GM12878 (cell line): Measurements from ENCODE around the gene SARM1. TPM values are rescaled to one million over a fixed set of nuclear protein-coding genes. Genes with fewer than 3 reads are reported as not detected.

Source experiments
- ATAC-seq: fragments of 200-7000 bp; cut with Tn5 transposase; 3 replicates; pipeline ENCODE4 v1.9.1; 2020; ENCODE audit warnings: mild to moderate bottlenecking, moderate library complexity
- BruUV-seq: library from RNA; stranded (reverse); fragments of 400-500 nt; replicated peaks from 2 replicates; lab custom pipeline; 2021; lab: Mats Ljungman, UMichigan
- CTCF ChIA-PET: fragments of 300-600 bp; sonication (Branson Sonifier 250); formaldehyde crosslinking; extraction: SDS; loops from one replicate; lab custom pipeline; 2021; ENCODE audit warnings: inconsistent platforms; lab: Yijun Ruan, JAX
- POLR2A ChIA-PET: fragments of 350-600 bp; formaldehyde crosslinking; extraction: SDS; loops from one replicate; lab custom pipeline; 2021; ENCODE audit warnings: inconsistent platforms; lab: Charles Lee
- RAD21 ChIA-PET: fragments of 300-600 bp; sonication (Branson Sonifier 250); formaldehyde crosslinking; loops from one replicate; lab custom pipeline; 2023; ENCODE audit warnings: antibody characterized with exemption; ENCODE audit not compliant: unreplicated experiment; lab: Charles Lee
- SMC1A ChIA-PET: fragments of 300-600 bp; sonication (Branson Sonifier 250); formaldehyde crosslinking; loops from one replicate; lab custom pipeline; 2023; ENCODE audit not compliant: unreplicated experiment, uncharacterized antibody; lab: Charles Lee
- DNase-seq: peaks from one replicate; pipeline ENCODE4 v3.0.0-alpha.2; 2011; ENCODE audit warnings: low read depth, low spot score
- FAIRE-seq: peaks from 3 replicates; lab custom pipeline; 2011; peaks lifted over from hg19 to GRCh38; lab: Jason Lieb, UNC
- H2AFZ ChIP-seq: 2 replicates; pipeline ENCODE4 v1.6.0; 2011; ENCODE audit warnings: low read depth, low read length, control low read depth; ENCODE audit not compliant: control insufficient read depth
- H3K27ac ChIP-seq: 2 replicates; pipeline ENCODE4 v1.5.1; 2011; ENCODE audit warnings: control low read depth; ENCODE audit not compliant: control insufficient read depth, insufficient read depth
- H3K27me3 ChIP-seq, 2 experiments: replicated peaks in 1 of 2; 2 replicates each; pipeline versions ENCODE4 v1.6.0 to v1.6.1; 2011; ENCODE audit warnings: low read length in 1 of 2; ENCODE audit not compliant: control insufficient read depth in 2 of 2, insufficient read depth in 2 of 2
- H3K36me3 ChIP-seq, 2 experiments: 2 replicates each; pipeline ENCODE4 v1.5.1; 2011; ENCODE audit warnings: low read length in 1 of 2; ENCODE audit not compliant: control insufficient read depth in 2 of 2, insufficient read depth in 2 of 2
- H3K4me1 ChIP-seq: 2 replicates; pipeline ENCODE4 v1.6.1; 2011; ENCODE audit warnings: mild to moderate bottlenecking, low read length, moderate library complexity, mixed read lengths; ENCODE audit not compliant: control insufficient read depth, insufficient read depth
- H3K4me2 ChIP-seq: 2 replicates; pipeline ENCODE4 v1.6.0; 2011; ENCODE audit warnings: control low read depth; ENCODE audit not compliant: control insufficient read depth, insufficient read depth
- H3K4me3 ChIP-seq: fragments of 200-600 bp; sonication (generic); 2 replicates; pipeline ENCODE4 v1.5.1; 2016
- H3K79me2 ChIP-seq: 2 replicates; pipeline ENCODE4 v1.6.0; 2011; ENCODE audit warnings: low read length; ENCODE audit not compliant: control insufficient read depth, insufficient read depth
- H3K9ac ChIP-seq: 2 replicates; pipeline ENCODE4 v1.8.0; 2011; ENCODE audit warnings: low read length, control low read depth, mixed read lengths; ENCODE audit not compliant: control insufficient read depth, insufficient read depth
- H3K9me3 ChIP-seq: replicated peaks from 3 replicates; pipeline ENCODE4 v1.5.1; 2011; ENCODE audit warnings: mild to moderate bottlenecking, low read length; ENCODE audit not compliant: control insufficient read depth, insufficient read depth
- H4K20me1 ChIP-seq: 2 replicates; pipeline ENCODE4 v1.6.0; 2011; ENCODE audit not compliant: control insufficient read depth, insufficient read depth
- KDM1A ChIP-seq: fragments of 200-600 bp; sonication (generic); IDR thresholded peaks from 2 replicates; pipeline ENCODE4 v1.6.1; 2016; ENCODE audit warnings: borderline replicate concordance
- NR2C1 ChIP-seq: fragments of 450-650 bp; IDR thresholded peaks from 2 replicates; pipeline ENCODE4 v1.6.1; 2017; ENCODE audit warnings: antibody characterized with exemption, mild to moderate bottlenecking, moderate library complexity
- RFX5 ChIP-seq: IDR thresholded peaks from 2 replicates; pipeline ENCODE4 v1.6.1; 2011; ENCODE audit warnings: low read depth, low read length, improper control_type of control experiment
- SMC3 ChIP-seq: IDR thresholded peaks from 2 replicates; pipeline ENCODE4 v1.6.1; 2011; ENCODE audit warnings: low read length, improper control_type of control experiment, borderline replicate concordance
- STAT3 ChIP-seq: IDR thresholded peaks from 2 replicates; pipeline ENCODE4 v1.6.1; 2011; ENCODE audit warnings: low read depth, low read length, improper control_type of control experiment
- WGBS: methylation state at CpG from one replicate; pipeline ENCODE4 v1.1.6; 2016; ENCODE audit warnings: low lambda C conversion rate; ENCODE audit not compliant: insufficient replicate concordance, insufficient coverage; ENCODE audit errors: missing lambda C conversion rate; 5-methylcytosine and 5-hydroxymethylcytosine counted together
- in situ Hi-C: fragments of 300-500 bp; cut with MboI; formaldehyde crosslinking; loops from 9 replicates; pipeline ENCODE4 v1.14.3; 2018; ENCODE audit warnings: mixed read lengths
- intact Hi-C: fragments of 100-400 bp; cut with micrococcal nuclease; formaldehyde crosslinking; loops from one replicate; pipeline ENCODE4 v1.14.2; 2022; ENCODE audit not compliant: unreplicated experiment
- polyA plus RNA-seq, 11 experiments: library from polyadenylated mRNA; depleted of rRNA in 4 of 11; unstranded in 6 of 11; stranded (reverse) in 5 of 11; fragments of >200 nt; fragmentation: Nextera tagmentation in 4 of 11; fragmentation: Illumina TruSeq in 1 of 11; extraction: Ambion mirVana in 4 of 11; extraction: Trizol in 1 of 11; gene quantifications; 1 replicate in 1 of 11; 2 replicates in 10 of 11; pipeline versions ENCODE4 v1.2.1 to v1.2.3, GENCODE V29; 2011 to 2016; ENCODE audit warnings: inconsistent platforms in 2 of 11, missing spikeins in 2 of 11, low read depth in 1 of 11
- total RNA-seq, 4 experiments: library from RNA; depleted of rRNA in 3 of 4; stranded (reverse); fragments of >200 nt in 3 of 4; fragmentation: Illumina TruSeq in 1 of 4; extraction: Trizol in 1 of 4; gene quantifications; 2 replicates each; pipeline versions ENCODE4 v1.2.1 to v1.2.3, GENCODE V29; 2013 to 2021

SARM1 gene
- total and polyA plus RNA-seq, 10 of the 15 experiments (the other 5 are each of a cell fraction or from before 2014, with no cell fraction given), result 0.56 to 25.3 (median 11.9) TPM

GRCh38 chr17:28395426-28395825 is 23.9 kb downstream of the SARM1 start:
- DNase-seq, result no peak
- TF ChIP-seq NR2C1 (no peak), STAT3 (no peak), KDM1A (no peak), RFX5 (no peak)
- Histone ChIP-seq H3K4me3 (no peak overlapping the region), H3K27ac (no peak overlapping the region), H3K79me2 (no peaks in the 10 kb centered on the region), H3K4me2 (no peak overlapping the region), H3K36me3 (peaks cover 1 to 11% of the 10 kb centered on the region in 2 experiments), H2AFZ (no peak overlapping the region), H4K20me1 (no peaks in the 10 kb centered on the region), H3K4me1 (no peaks in the 10 kb centered on the region), H3K9ac (no peak overlapping the region), H3K27me3 (no peaks in the 10 kb centered on the region), H3K9me3 (no peaks in the 10 kb centered on the region)
- CTCF ChIA-PET, result interaction anchor here (1.7 kb wide), 1 partner anchor 21 kb away, joined by 3 read pairs; no protein-coding TSS in a partner anchor
- no peak for FAIRE-seq
- SMC1A ChIA-PET, result no interaction called here
- no TSS peak for BruUV-seq
- no peak for ATAC-seq
- RAD21 ChIA-PET, result no interaction called here
- POLR2A ChIA-PET, result interaction anchor here (0.6 kb wide), 1 partner anchor 68 kb away, joined by 3 read pairs; no protein-coding TSS in a partner anchor
- intact Hi-C loops (no loop called here), in situ Hi-C loops (no loop called here)
- 29% methylated on average over 2 of the region's 2 CpGs for WGBS

- no peak overlapping the region for H2AFZ ChIP-seq
- no peaks in the 10 kb centered on the region for H4K20me1 ChIP-seq
- WGBS, result 78% methylated on average over 6 of the region's 6 CpGs
- H3K79me2 ChIP-seq, result no peaks in the 10 kb centered on the region
- peaks cover 1 to 6% of the 10 kb centered on the region in 2 experiments; a peak in 3 of 4 replicates for H3K36me3 ChIP-seq
- FAIRE-seq, result no peak
- no peaks in the 10 kb centered on the region for H3K9me3 ChIP-seq
- H3K9ac ChIP-seq, result no peak overlapping the region
- no peak for DNase-seq
- no peak overlapping the region for H3K27ac ChIP-seq
- RAD21 ChIA-PET, result no interaction called here
- BruUV-seq, result no TSS peak
- POLR2A ChIA-PET, result no interaction called here
- no peak for TF ChIP-seq SMC3
- CTCF ChIA-PET, result interaction anchor here (1.7 kb wide), 1 partner anchor 20 kb away, joined by 3 read pairs; no protein-coding TSS in a partner anchor
- no peak overlapping the region for H3K4me2 ChIP-seq
- in situ Hi-C loops, result no loop called here
- no peak overlapping the region for H3K4me3 ChIP-seq
- no peak for ATAC-seq
- no peaks in the 10 kb centered on the region for H3K27me3 ChIP-seq
- SMC1A ChIA-PET, result no interaction called here
- intact Hi-C loops, result no loop called here
- H3K4me1 ChIP-seq, result no peaks in the 10 kb centered on the region
These were observed 24.5 kb downstream of the SARM1 start for GRCh38 chr17:28395968-28396367.
